NCI-H187 treated with DMSO at 0.1 percent for 48 hours (cell line): Measurements from ENCODE around the gene TBC1D3G.
"Not testable (repeated sequence)": the region's sequence is repeated elsewhere in the genome, so short reads cannot be mapped to it uniquely, and the experiment has no call there.

Experiments
- DNase-seq: peaks from one replicate; lab custom pipeline; 2025; lab: John Stamatoyannopoulos, UW

The TBC1D3G gene

GRCh38 chr17:36323584-36323983 is at the start of gene TBC1D3G:
TBC1D3G (plus strand) TSS chr17:36323884; CDS start chr17:36325412, 1,528 bp downstream.
- not testable (repeated sequence) for DNase-seq

GRCh38 chr17:36283256-36283655 is 40.4 kb upstream of the TBC1D3G start:
- not testable (repeated sequence) for DNase-seq

GRCh38 chr17:36284219-36284618 is 39.5 kb upstream of the TBC1D3G start:
- not testable (repeated sequence) for DNase-seq

GRCh38 chr17:36289965-36290612 is 33.6 kb upstream of the TBC1D3G start:
- not testable (repeated sequence) for DNase-seq

- DNase-seq: not testable (repeated sequence)
These were observed 28.5 kb upstream of the TBC1D3G start for GRCh38 chr17:36295161-36295560.

GRCh38 chr17:36315736-36316135 is 7.9 kb upstream of the TBC1D3G start:
- DNase-seq: not testable (repeated sequence)

- DNase-seq: not testable (repeated sequence)
These were observed 38.8 kb downstream of the TBC1D3G start for GRCh38 chr17:36362496-36362895.

- not testable (repeated sequence) for DNase-seq
These were observed 52.3 kb downstream of the TBC1D3G start for GRCh38 chr17:36375938-36376337.
